DMS114 treated with DMSO at 0.1 percent for 48 hours (cell line): ENCODE data around the gene DTX4.

Experiments used
- DNase-seq: peaks from one replicate; lab custom pipeline; 2025; ENCODE audit not compliant: unreplicated experiment; lab: John Stamatoyannopoulos, UW

The DTX4 gene

DNA sequence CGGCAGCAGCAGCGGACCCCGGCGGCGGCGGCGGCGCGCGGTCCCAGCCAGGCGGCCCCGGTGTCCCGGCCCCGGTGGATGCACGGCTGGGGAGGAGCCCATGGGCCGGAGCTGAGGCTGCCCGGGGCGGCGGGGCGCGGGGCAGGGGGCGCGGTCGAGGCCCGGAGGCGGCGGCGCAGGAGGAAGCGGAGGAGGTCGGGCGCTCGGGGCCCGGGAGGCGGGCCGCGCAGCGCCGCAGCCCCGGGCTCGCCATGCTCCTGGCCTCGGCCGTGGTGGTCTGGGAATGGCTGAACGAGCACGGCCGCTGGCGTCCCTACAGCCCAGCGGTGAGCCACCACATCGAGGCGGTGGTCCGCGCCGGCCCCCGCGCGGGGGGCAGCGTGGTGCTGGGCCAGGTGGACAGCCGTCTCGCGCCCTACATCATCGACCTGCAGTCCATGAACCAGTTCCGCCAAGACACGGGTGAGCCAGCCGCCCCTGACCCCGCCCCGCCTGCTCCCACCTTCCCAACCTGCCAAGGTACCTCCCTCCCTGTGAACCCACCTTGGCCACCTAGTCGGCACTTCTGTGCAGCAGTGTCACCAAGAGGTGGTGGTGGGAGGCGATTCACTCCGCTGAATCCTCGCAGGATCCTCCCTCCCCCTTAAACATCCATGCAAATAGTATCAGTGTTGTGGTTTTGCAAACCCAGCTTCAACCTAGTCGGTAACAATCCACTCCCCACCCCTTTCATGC lies 580 bp downstream of the DTX4 start:
- no peak for DNase-seq

DNA sequence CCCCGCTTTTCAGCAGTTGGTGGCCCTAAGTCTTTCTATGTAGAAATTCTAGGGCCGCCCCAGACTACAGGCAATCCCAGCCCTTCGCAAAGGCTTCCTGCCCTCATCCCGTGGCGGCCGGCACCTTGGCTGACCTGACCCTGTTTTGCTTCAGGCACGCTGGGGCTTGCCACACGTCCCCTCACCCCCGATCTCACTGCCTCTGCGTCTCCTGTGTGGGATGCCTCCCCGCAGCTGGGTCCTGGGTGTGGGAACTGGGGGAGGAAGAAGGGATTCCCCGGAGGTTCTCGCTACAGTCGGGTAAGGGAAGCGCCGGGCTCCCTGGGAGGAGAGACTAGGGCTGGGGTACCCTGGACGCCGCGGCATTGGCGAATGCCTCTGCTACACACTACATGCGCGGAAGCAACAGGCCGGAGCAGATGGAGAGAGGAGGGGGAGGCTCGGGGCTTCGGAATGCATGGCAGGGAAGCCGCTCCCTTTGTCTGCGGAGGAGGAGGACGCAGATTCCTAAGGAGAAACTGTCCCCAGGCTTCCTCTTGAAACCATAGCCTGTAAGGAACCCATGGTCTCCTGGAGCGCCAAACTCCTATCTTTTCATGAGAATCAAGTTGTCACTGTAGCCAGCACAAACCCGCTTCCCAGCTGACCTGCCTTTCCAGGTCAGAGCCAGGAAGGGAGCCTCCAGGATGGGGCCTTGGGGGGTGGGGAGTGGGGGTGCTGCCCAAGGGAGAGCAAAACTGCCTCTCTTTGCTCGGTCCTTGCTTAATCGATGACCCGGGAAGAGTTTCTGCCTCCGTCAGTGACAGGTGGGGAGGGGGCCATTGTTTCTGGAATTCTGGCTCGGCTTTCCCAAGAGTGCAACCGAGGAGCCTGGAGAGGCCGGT lies 1.4 kb downstream of the DTX4 start:
- DNase-seq, result no peak

GRCh38 chr11:59173964-59174663 lies 2.2 kb downstream of the DTX4 start:
- DNase-seq, result no peak

DNA sequence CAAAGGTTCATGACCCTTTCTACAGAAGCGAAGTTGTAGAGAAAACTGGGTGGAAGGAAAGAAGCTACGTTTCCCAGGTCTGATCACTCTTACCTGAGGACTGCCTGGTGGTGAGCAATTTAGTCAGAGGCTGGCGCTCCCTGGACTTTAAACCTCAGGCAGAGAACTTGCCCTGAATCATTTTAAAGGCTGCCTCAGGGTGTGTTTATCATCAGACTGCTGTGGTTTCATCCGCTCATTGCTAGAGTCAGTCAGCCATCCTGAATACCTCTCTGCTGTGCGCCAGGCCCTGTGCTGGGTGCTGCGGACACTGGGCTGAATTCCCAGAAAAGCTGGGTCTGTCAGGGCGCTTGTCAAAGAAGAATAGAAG lies 2.7 kb downstream of the DTX4 start:
- DNase-seq, result no peak

GRCh38 chr11:59175091-59175501 lies 3.2 kb downstream of the DTX4 start:
- no peak for DNase-seq

DNA sequence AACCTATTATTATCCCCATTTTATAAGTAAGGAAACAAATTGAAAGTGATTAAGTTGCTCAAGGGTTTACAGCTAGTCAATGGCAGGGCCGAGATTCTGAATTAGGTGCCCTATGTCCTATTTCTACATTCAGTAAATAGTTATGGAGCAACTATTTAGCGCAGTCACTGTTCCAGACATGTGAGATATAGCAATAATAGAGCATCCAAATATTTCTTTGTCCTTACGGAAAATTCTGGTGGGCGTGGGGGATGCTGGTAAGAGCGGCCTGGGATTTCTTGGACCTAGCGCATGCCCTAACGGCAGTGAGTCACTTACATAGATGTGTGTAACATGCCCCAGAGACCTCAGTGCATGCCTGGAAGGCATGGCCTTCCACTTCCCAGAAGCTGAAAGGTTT lies 4.4 kb downstream of the DTX4 start:
- DNase-seq, result no peak

DNA sequence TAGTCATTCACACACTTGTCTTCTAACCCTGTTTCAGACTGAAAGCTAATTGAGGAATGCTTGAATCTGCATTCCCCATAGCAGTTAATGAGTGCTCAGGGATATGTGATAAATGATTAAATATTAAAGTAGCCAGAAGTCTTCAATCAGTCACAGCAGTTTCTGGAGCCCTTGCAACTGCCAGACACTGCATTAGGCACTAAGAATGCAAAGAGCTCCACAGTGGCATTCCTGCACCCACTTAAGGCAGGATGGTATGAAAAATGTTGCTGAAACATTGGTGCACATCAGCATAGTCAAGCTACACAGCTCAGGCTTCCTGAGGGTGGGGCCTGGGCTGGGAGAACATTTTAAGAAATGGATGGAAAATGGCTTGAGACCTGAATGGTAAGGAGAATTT lies 6.5 kb downstream of the DTX4 start:
- DNase-seq, result no peak

- DNase-seq, result no peak
Measured at GRCh38 chr11:59179121-59179520, 7.2 kb downstream of the DTX4 start.

DNA sequence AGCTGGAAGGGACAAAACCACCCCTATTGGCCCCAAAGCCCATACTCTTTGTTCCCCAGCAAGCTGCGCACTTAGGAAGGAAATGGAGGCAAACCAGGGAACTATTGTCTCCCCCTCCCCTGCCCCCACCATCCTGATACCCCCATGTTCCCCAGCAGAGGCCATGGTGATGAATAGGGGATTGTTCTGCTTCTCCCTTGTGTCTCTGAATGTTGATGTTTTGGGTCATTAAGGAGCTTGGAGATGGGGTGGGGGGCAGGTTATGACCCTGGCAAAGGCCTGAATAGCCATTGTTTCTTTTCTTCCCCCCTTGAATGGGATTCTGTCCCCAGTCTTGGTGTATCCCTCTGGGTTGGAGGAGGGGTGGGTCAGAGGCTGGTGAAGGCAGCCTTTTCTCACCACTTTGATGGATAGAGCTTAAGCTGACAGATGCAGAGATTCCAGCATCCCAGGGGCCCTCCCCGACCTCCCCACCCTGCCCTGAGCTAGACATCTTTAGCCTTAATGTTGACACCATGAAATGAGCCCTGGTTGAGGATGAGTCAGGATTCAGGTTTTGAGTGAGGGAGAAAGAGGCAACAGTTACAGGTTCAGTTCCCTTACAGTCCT lies 8.3 kb downstream of the DTX4 start:
- no peak for DNase-seq

- no peak for DNase-seq
Measured at GRCh38 chr11:59180907-59181306, 9.0 kb downstream of the DTX4 start.

DNA sequence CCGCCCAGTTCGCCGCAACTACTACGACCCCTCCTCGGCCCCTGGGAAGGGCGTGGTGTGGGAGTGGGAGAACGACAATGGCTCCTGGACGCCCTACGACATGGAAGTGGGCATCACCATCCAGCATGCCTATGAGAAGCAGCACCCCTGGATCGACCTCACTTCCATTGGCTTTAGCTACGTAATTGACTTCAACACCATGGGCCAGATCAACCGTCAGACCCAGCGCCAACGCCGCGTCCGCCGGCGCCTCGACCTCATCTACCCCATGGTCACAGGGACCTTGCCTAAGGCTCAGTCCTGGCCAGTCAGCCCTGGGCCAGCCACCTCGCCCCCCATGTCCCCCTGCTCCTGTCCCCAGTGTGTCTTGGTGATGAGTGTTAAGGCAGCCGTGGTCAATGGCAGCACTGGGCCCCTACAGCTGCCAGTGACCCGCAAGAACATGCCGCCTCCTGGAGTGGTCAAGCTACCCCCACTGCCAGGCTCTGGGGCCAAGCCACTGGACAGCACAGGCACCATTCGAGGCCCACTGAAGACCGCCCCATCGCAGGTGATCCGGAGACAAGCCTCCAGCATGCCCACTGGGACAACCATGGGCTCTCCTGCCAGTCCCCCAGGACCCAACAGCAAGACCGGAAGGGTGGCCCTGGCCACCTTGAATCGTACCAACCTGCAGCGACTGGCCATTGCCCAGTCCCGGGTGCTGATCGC lies 10.0 kb downstream of the DTX4 start:
- DNase-seq, result no peak

- no peak for DNase-seq
Measured at GRCh38 chr11:59182457-59183151, 10.7 kb downstream of the DTX4 start.

GRCh38 chr11:59183771-59184170 lies 11.8 kb downstream of the DTX4 start:
- no peak for DNase-seq

DNA sequence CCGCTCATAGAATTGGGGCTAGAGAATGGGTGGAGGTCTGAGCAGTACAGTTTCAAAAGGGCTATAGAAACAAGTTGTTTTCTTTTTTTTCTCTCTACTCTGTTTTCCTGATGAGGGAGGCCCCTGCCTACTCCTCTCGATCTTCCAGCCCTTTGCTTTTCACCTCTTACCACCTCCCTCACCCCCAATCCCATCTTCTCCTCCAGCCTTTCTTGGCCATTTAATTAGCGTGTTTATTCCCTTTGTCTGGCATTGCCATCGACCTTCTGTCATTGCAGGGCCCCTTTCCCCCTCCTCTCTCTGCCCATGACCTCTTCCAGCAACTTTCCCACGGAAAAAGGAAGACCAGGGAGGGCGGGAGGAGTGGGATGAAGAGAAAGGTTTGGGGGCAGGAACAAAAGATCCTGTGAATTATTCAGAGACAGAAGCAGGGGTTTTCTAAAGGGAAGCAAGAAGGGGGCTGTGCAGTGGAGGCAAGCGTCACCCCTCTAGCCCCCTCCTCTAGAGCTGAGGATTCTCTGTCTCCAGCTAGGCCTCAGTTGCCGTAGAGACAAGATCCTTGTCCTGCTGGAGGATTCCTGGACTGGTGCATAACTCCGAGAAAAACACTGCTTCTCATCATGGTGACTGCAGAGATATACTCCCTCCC lies 12.9 kb downstream of the DTX4 start:
- DNase-seq, result no peak

DNA sequence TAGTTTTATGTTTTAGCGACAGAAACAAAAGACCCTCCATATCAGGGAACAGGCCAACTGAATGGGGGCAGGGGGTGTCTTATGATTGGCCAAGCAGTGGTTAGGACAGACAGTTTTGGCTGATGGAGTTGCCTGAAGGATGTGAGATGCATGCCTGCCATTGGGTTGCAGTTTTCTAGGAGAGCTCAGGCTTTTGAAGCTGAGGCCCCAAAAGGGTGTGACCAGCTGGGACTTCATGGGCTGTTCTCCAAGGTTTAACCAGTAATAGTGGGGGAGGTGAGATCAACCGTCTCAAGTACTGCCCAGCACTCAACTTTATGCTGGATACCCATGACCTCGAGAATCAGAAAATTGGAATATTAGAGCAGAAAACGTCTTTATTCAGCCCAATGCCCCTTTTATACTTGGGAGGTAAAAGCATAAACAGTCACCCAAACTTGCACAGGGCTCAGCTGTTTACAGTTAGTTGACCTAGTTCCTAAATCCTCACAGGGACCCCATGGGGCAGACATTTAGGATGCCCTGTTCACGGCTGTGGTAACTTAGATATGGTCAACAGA lies 13.5 kb downstream of the DTX4 start:
- no peak for DNase-seq

DNA sequence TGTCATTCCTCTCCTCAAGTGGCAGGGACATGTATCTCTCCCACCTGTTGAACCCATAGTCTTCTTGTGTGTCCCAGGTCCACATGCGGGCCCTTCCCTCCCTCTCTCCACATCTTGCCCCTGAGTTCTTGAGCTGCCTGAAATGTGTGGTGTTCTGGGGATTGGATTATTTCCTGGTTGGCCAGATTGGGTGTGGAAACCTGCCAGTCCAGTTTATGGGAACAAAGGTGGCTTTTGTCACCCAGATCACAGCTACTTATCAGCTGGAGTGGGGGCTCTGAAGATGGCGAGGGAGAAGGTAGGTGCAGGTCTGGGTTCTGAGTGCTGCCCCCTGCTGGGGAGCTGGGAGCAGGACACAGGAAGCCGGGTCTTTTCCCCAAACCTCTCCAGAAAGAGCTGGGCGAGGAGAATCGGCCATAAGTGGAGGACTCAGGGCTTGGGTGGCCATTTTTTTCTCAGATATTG lies 14.2 kb downstream of the DTX4 start:
- no peak for DNase-seq

GRCh38 chr11:59187035-59187434 lies 15.1 kb downstream of the DTX4 start:
- DNase-seq, result no peak

GRCh38 chr11:59187587-59187986 lies 15.7 kb downstream of the DTX4 start:
- no peak for DNase-seq

- DNase-seq, result no peak
Measured at GRCh38 chr11:59188954-59189353, 17.0 kb downstream of the DTX4 start.
